ENCODE results near the gene OBP2B.
"Not testable (repeated sequence)": the region's sequence is repeated elsewhere in the genome, so short reads cannot be mapped to it uniquely, and the experiment has no call there.

Gene OBP2B

GRCh38 chr9:133238272-133238850 lies 29.3 kb upstream of the OBP2B start:
- DNase-seq = peak; percentile 91

DNA sequence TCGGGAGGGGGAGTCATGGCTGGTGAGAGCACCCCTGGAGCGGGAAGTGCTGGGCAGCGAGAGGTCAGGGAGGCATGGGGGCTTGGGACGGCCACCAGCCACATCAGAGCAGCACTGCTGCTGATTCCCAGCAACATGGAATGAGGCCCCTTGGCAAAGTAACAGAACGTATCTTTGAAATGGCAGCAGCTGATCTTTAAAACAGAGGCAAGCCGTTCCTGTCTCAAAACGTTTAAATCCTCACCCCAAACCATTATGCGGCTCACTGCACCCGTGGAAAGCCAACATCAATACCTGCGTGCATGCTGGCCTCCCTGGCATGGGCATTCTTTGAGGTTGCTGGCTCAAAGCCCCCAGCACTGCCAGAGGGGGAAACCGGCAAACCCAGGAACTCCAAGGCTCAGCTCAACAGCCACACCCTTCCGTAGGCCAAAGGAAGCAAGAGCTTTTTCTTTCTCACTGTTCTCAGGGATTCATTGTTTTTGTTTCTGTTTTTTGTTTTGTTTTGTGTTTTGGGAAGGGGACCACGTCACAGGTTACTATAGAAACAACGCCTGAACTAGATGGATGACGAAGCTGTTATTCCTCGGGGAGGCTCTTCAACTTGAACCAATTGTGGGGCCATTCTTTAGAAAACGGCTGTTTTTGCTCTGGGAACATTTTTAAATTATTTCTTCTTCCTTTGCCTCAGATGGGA lies 28.1 kb upstream of the OBP2B start:
- DNase-seq = peak; percentile 19

DNA sequence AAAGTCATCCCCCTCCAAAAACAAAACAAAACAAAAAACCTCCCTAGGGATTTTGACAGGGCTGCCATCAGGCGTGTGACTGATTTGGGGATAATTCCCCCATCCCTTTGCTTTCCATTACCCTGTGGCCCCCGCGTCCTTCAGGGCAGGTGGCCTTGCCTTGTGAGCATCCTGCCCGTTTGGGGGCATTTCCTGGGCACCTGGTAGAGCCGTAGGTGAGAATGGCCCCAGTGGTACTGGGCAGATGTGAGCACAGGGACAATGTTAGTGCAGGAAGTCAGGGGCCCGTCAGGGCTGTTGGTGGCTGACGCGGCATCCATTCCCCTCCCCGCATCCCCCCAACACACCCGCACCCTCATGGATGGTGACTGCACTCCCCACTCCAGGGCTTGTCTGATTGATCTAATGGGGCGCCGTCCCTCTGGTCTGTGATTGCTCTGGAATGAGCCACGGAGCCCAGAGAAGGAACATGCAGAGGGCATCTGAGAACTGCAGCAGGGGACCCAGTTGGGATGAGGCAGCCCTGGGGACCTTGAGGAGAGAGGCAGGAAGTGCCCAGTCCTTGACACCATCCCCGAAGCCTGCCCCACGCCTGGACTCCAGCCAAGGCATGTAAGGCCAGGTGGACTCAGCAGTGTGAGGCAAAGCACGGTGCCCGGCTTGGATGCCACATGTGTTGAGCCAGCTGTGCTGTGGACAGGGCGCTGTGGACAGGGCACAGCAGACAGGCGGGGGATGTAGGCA lies 27.4 kb upstream of the OBP2B start:
- DNase-seq = not testable (repeated sequence)

DNA sequence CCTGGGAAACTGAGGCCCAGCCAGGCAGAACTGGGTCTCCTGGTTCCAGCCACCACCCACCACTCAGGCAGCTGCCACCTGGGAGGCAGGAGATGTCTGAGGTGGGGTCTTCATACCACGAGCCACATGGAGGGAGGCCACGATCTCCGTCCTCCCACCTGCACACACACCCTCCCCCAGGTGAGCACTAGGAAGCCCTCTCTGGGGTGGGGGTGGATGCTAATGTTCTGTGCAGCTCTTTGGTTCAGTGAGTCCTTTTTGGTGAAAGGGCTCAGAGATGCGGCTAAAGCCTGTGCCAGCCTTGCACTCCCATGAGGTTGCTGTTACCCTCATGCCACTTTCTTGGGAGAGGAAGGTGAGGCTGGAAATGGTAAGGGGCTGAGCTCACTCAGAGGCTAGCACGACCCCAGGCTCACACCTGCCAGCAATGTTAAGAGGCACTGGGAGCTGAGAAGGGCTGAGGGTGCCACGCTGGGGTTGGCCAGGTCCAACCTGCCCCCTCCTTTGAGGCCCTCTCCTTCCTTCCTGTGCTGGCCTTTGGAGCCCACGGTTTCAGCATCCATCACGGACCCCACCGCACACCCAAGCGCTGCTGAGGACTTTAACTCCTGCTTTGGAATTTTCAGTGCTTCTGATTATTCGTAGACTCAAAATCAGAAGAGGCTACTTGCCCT lies 26.6 kb upstream of the OBP2B start:
- DNase-seq = no peak

GRCh38 chr9:133234577-133235322 lies 25.7 kb upstream of the OBP2B start:
- DNase-seq = no peak

GRCh38 chr9:133233681-133234432 lies 24.8 kb upstream of the OBP2B start:
- no peak for DNase-seq

DNA sequence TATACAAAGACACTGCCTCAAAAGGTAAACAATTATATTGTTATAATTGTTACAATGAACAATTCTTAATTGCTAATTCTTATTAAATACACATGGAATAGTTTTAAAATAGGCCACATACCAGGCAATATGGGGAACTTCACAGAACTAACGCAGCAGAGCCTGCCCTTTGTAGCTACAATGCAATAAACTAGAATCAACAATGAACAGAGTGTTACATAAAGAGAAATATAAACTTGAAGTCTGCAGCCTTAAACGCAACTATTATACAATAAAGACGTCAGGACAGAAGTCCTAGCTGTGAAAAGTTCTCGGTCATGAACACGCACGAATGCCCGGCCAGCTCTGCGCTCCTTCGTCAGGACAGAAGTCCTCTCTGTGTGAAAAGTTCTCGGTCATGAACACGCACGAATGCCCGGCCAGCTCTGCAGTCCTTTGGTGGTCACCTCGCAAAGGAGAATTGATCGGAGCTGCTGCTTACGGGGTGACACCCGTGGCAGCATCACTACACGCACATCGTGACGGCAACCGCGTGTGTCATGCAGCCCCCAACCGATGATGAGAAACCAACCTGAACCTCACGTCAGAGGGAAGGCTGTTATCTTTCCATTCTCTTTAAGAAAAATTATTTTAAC lies 23.0 kb upstream of the OBP2B start:
- DNase-seq = not testable (repeated sequence)

- not testable (repeated sequence) for DNase-seq
Measured at GRCh38 chr9:133230514-133230913, 21.5 kb upstream of the OBP2B start.

DNA sequence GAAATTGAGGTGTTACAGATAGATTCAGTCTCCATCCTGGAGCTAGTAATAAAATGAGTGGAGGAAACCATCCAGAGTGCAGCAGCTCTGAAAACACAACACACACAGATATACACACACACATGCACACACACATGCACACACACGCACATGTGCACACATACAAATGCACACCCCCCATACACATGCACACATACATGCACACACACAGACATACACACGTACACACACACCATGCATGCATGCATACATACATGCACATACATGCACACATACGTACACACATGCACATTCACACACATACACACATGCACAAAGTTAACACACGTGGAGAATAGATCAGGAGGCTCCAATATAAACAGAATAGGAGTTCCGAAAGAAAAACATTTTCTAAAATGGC lies 21.0 kb upstream of the OBP2B start:
- no peak for DNase-seq

- DNase-seq = not testable (repeated sequence)
Measured at GRCh38 chr9:133228474-133229193, 19.6 kb upstream of the OBP2B start.

GRCh38 chr9:133227996-133228395 lies 18.9 kb upstream of the OBP2B start:
- not testable (repeated sequence) for DNase-seq

GRCh38 chr9:133227242-133227860 lies 18.3 kb upstream of the OBP2B start:
- DNase-seq = no peak

GRCh38 chr9:133226219-133227171 lies 17.4 kb upstream of the OBP2B start:
- no peak for DNase-seq

- no peak for DNase-seq
Measured at GRCh38 chr9:133225171-133226011, 16.3 kb upstream of the OBP2B start.

DNA sequence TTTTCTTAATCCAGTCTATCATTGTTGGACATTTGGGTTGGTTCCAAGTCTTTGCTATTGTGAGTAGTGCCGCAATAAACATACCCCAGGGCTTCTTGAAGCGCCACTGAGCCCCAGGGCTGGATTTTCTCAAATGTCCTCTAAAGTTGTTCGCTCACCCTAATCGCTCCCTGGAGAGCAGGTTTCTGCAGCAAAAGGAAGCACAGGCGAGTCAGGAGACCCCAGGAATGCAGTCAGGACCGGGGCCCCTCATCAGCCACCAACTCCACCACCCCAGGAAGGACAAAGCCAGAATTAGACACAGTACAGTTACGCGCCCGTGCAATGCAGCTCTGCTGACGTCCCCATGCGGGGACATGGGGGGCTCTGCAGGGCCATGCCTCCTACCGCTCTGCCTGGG lies 15.7 kb upstream of the OBP2B start:
- DNase-seq = no peak

DNA sequence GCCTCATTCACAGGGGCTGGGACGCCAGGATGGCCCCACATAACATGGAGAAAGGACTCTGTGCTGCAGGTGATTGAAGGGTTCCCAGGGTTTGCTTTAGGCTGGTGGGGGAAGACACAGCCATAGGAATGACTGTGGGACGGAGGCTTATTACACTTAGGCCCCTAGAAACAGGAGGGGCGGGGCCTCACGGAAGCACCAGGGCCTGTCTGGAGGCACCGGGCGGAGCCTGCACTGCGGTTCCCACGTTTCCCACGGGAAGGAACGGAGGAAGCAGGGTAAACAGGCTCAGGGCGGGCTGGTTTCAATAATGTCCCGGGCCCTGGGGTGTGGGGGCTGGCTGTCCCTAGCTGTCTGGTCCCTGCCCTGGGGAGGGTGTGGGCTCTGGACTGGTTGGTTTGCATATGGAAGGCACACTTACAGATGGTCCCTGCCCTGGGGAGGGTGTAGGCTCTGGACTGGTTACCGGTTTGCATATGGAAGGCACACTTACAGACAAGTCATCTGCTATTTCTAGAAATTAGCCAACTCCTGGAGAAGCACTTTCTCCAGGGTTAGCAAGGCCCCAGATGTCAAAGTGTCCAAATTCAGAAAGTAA lies 14.2 kb upstream of the OBP2B start:
- not testable (repeated sequence) for DNase-seq

GRCh38 chr9:133221994-133222393 lies 12.9 kb upstream of the OBP2B start:
- not testable (repeated sequence) for DNase-seq
